Fibroblast of lung (primary cell): ENCODE data around the gene GPC6. TPM values are rescaled to one million over a fixed set of nuclear protein-coding genes. Genes with fewer than 3 reads are reported as not detected.
A peak's percentile ranks its signal among the peaks of the same experiment; 100 is the strongest.
"Not testable (repeated sequence)": the region's sequence is repeated elsewhere in the genome, so short reads cannot be mapped to it uniquely, and the experiment has no call there.

Experiments
- DNase-seq, 2 donors: peaks; one replicate each; pipeline versions ENCODE4 v3.0.0 to v3.0.0-alpha.2; 2010; ENCODE audit warnings: low read depth in 2 of 2
- H2AFZ ChIP-seq: 2 replicates; pipeline ENCODE4 v1.5.1; 2012; ENCODE audit warnings: low read length, control low read depth, inconsistent platforms
- H3K27ac ChIP-seq: 2 replicates; pipeline ENCODE4 v1.5.1; 2011; ENCODE audit warnings: low read length, control low read depth; ENCODE audit not compliant: insufficient read depth
- H3K27me3 ChIP-seq: 2 replicates; pipeline ENCODE4 v1.5.1; 2011; ENCODE audit warnings: mild to moderate bottlenecking, low read length; ENCODE audit not compliant: control insufficient read depth, insufficient read depth
- H3K36me3 ChIP-seq: 2 replicates; pipeline ENCODE4 v1.5.1; 2011; ENCODE audit warnings: low read length; ENCODE audit not compliant: control insufficient read depth, insufficient read depth
- H3K4me1 ChIP-seq: 2 replicates; pipeline ENCODE4 v1.5.1; 2011; ENCODE audit warnings: low read length; ENCODE audit not compliant: control insufficient read depth, insufficient read depth; ENCODE audit errors: extremely low read depth
- H3K4me2 ChIP-seq: 2 replicates; pipeline ENCODE4 v1.5.1; 2011; ENCODE audit warnings: low read length, control low read depth; ENCODE audit not compliant: insufficient read depth; ENCODE audit errors: extremely low read depth
- H3K4me3 ChIP-seq, 4 experiments: fragments of 200-600 bp in 1 of 4; sonication (generic) in 1 of 4; replicated peaks in 1 of 4; 2 replicates each; pipeline ENCODE4 v1.5.1; 2011 to 2016; ENCODE audit warnings: low read length in 4 of 4, low read depth in 3 of 4, mild to moderate bottlenecking in 3 of 4, control low read depth in 2 of 4, inconsistent platforms in 1 of 4, mixed read lengths in 1 of 4; ENCODE audit not compliant: insufficient read depth in 1 of 4; ENCODE audit errors: control extremely low read depth in 1 of 4
- H3K79me2 ChIP-seq: 2 replicates; pipeline ENCODE4 v1.5.1; 2012; ENCODE audit warnings: mild to moderate bottlenecking, low read length, inconsistent platforms; ENCODE audit not compliant: control insufficient read depth, insufficient read depth
- H3K9ac ChIP-seq: 2 replicates; pipeline ENCODE4 v1.5.1; 2011; ENCODE audit warnings: mild to moderate bottlenecking, low read length, control low read depth; ENCODE audit not compliant: insufficient read depth
- H3K9me3 ChIP-seq: 2 replicates; pipeline ENCODE4 v1.5.1; 2012; ENCODE audit warnings: low read depth, low read length; ENCODE audit not compliant: control insufficient read depth, insufficient read depth
- H4K20me1 ChIP-seq: 2 replicates; pipeline ENCODE4 v1.5.1; 2011; ENCODE audit warnings: low read length; ENCODE audit not compliant: control insufficient read depth, insufficient read depth; ENCODE audit errors: extremely low read depth
- EZH2 ChIP-seq: IDR thresholded peaks from 2 replicates; pipeline ENCODE4 v1.5.1; 2012; ENCODE audit warnings: low read length, control low read depth, mild to moderate bottlenecking; ENCODE audit errors: missing control alignments
- polyA plus RNA-seq, 2 donors: library from polyadenylated mRNA; depleted of rRNA in 1 of 2; stranded (reverse) in 1 of 2; unstranded in 1 of 2; fragments of >200 nt; gene quantifications; 2 replicates each; pipeline ENCODE4 v1.2.1, GENCODE V29; 2011 to 2012; ENCODE audit warnings: missing spikeins in 1 of 2
- total RNA-seq: library from RNA; depleted of rRNA; stranded (reverse); fragments of >200 nt; gene quantifications from 2 replicates; pipeline ENCODE4 v1.2.1, GENCODE V29; 2014
- TF ChIP-seq, protein P1 (sequence below), 2 donors: IDR thresholded peaks in 1 of 2; conservative IDR thresholded peaks in 1 of 2; 1 replicate in 1 of 2; 2 replicates in 1 of 2; pipeline ENCODE4 v1.5.1; 2011 to 2012; ENCODE audit warnings: low read length in 2 of 2, control low read depth in 1 of 2, inconsistent platforms in 1 of 2, low read depth in 1 of 2, mild to moderate bottlenecking in 1 of 2

Gene GPC6
- total and polyA plus RNA-seq, 2 donors (not counting 1 experiment from before 2014, with no cell fraction given): 11.2 to 33.7 TPM

DNA sequence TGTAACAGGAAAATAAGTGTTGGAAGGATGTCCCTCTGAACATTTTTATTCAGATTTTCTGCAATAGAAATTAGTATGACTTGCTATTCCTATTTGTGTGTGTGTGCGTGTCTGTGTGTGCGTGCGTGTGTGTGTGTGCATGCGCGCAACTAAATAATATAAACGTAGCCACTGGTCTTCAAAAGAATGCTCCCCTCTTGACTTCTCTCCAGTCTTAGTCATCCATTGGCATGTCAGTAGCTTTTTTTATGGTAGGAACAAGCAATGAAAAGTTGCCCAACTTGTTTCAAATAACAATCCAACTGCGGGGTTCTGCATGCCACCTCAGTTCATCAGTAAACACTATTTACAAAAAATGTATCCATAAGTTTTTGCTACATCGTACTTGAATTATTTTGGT, 249.6 kb downstream of the GPC6 start:
- Histone ChIP-seq H3K4me3 (no peak overlapping the region), H4K20me1 (no peaks in the 10 kb centered on the region), H3K9me3 (no peaks in the 10 kb centered on the region), H3K4me2 (no peak overlapping the region), H3K36me3 (no peaks in the 10 kb centered on the region), H3K27ac (no peak overlapping the region), H3K9ac (no peak overlapping the region), H3K27me3 (no peaks in the 10 kb centered on the region), H2AFZ (no peak overlapping the region), H3K4me1 (no peaks in the 10 kb centered on the region), H3K79me2 (no peaks in the 10 kb centered on the region)
- DNase-seq: peak; percentile 87 to 96
- no peak for TF ChIP-seq EZH2
- TF ChIP-seq, protein P1, sequence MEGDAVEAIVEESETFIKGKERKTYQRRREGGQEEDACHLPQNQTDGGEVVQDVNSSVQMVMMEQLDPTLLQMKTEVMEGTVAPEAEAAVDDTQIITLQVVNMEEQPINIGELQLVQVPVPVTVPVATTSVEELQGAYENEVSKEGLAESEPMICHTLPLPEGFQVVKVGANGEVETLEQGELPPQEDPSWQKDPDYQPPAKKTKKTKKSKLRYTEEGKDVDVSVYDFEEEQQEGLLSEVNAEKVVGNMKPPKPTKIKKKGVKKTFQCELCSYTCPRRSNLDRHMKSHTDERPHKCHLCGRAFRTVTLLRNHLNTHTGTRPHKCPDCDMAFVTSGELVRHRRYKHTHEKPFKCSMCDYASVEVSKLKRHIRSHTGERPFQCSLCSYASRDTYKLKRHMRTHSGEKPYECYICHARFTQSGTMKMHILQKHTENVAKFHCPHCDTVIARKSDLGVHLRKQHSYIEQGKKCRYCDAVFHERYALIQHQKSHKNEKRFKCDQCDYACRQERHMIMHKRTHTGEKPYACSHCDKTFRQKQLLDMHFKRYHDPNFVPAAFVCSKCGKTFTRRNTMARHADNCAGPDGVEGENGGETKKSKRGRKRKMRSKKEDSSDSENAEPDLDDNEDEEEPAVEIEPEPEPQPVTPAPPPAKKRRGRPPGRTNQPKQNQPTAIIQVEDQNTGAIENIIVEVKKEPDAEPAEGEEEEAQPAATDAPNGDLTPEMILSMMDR (conservative IDR thresholded peaks at IDR 0.05 in 1 of 2, IDR thresholded peaks at IDR 0.05 in 1 of 2; ENCODE audit: low read depth in 1 of 2, low read length in 2 of 2): no peak

DNA sequence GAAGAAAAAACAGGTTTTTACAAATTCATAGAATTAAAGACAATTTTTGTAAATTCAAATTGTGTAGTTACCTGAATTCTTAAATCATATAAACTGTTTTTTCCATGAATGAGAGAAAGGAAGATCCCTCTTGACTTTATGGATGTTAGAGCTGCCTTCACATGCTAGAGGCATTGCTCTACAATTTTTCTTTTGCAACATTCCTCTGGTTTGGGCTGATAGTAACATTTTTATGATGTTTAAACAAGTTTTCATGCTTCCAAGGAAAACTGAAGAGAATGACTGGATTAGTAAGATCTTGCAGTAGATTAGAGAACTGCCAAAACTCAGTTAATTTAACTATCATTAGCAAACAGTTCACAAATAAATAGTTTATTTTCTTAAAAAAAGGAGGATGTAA, 250.6 kb downstream of the GPC6 start:
- Histone ChIP-seq H3K27me3 (no peaks in the 10 kb centered on the region), H3K4me2 (no peak overlapping the region), H3K9ac (no peak overlapping the region), H3K4me1 (no peaks in the 10 kb centered on the region), H3K4me3 (no peak overlapping the region), H2AFZ (no peak overlapping the region), H3K36me3 (no peaks in the 10 kb centered on the region), H3K79me2 (no peaks in the 10 kb centered on the region), H3K27ac (no peak overlapping the region), H4K20me1 (no peaks in the 10 kb centered on the region), H3K9me3 (no peaks in the 10 kb centered on the region)
- DNase-seq: peak in 1 of 2 donors; percentile 45
- no peak for TF ChIP-seq EZH2
- TF ChIP-seq, protein P1 (conservative IDR thresholded peaks at IDR 0.05 in 1 of 2, IDR thresholded peaks at IDR 0.05 in 1 of 2; ENCODE audit: low read depth in 1 of 2, low read length in 2 of 2): no peak

DNA sequence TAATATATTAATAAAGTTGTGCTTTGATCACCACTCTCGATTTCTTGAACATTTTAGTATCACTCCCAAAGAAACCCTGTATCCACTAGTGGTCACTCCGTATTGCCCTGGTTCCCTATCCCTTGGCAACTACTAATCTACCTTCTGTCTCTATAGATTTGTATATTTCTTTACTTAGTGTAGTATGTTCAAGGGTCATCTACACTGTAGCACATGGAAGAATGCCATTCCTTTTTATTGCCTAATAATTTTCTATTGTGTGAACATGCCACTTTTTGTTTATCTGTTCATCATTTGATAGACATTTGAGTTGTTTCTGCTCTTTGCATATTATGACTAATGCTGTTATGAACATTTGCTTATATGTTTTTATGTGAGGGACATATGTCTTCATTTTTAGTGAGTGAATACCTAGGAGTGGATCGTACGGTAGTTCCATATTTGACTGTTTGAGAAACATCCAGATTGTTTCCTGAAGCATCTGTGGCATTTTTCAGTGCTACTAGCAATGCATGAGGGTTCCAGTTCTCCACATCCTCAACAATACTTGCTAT, 254.0 kb downstream of the GPC6 start:
- no peaks in the 10 kb centered on the region for H3K9me3 ChIP-seq
- no peaks in the 10 kb centered on the region for H3K36me3 ChIP-seq
- no peak overlapping the region for H3K4me3 ChIP-seq
- H3K4me2 ChIP-seq: no peak overlapping the region
- no peak overlapping the region for H3K9ac ChIP-seq
- H3K4me1 ChIP-seq: no peaks in the 10 kb centered on the region
- no peak overlapping the region for H2AFZ ChIP-seq
- H3K27me3 ChIP-seq: no peaks in the 10 kb centered on the region
- no peaks in the 10 kb centered on the region for H3K79me2 ChIP-seq
- no peaks in the 10 kb centered on the region for H4K20me1 ChIP-seq
- H3K27ac ChIP-seq: no peak overlapping the region
- peak in 1 of 2 donors; percentile 7 for DNase-seq
- TF ChIP-seq EZH2: no peak
- TF ChIP-seq, protein P1 (conservative IDR thresholded peaks at IDR 0.05 in 1 of 2, IDR thresholded peaks at IDR 0.05 in 1 of 2; ENCODE audit: low read depth in 1 of 2, low read length in 2 of 2): no peak

DNA sequence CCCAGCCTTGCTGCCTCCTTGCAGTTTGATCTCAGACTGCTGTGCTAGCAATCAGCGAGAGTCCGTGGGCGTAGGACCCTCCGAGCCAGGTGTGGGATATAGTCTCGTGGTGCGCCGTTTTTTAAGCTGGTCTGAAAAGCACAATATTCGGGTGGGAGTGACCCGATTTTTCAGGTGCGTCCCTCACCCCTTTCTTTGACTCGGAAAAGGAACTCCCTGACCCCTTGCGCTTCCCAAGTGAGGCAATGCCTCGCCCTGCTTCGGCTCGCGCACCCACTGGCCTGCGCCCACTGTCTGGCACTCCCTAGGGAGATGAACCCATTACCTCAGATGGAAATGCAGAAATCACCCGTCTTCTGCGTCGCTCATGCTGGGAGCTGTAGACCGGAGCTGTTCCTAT, 269.5 kb downstream of the GPC6 start:
- DNase-seq, H2AFZ ChIP-seq, H3K9ac ChIP-seq, H3K36me3 ChIP-seq, H3K4me1 ChIP-seq, H3K4me2 ChIP-seq, H3K4me3 ChIP-seq, H4K20me1 ChIP-seq, H3K27me3 ChIP-seq, H3K79me2 ChIP-seq, H3K9me3 ChIP-seq, H3K27ac ChIP-seq: not testable (repeated sequence)
